Parathyroid adenoma (tissue), 2 donors: ENCODE results near the gene SATB1.
A peak's percentile ranks its signal among the peaks of the same experiment; 100 is the strongest.
"Not testable (repeated sequence)": the region's sequence is repeated elsewhere in the genome, so short reads cannot be mapped to it uniquely, and the experiment has no call there.

Experiments
- H2AFZ ChIP-seq: fragments of 300-600 bp; sonication (generic); one replicate; pipeline ENCODE4 v1.7.0; 2017; ENCODE audit warnings: antibody characterized with exemption, mild to moderate bottlenecking
- H3K27ac ChIP-seq: fragments of 300-600 bp; sonication (generic); one replicate; pipeline ENCODE4 v1.7.0; 2017
- H3K27me3 ChIP-seq: fragments of 300-600 bp; sonication (generic); one replicate; pipeline ENCODE4 v1.7.0; 2017; ENCODE audit warnings: low read length; ENCODE audit not compliant: control insufficient read depth, insufficient read depth
- H3K36me3 ChIP-seq: fragments of 300-600 bp; sonication (generic); one replicate; pipeline ENCODE4 v1.7.0; 2017; ENCODE audit warnings: low read length; ENCODE audit not compliant: control insufficient read depth, insufficient read depth
- H3K4me1 ChIP-seq: fragments of 300-600 bp; sonication (generic); one replicate; pipeline ENCODE4 v1.7.0; 2017; ENCODE audit warnings: control low read depth
- H3K4me2 ChIP-seq: fragments of 300-600 bp; sonication (generic); one replicate; pipeline ENCODE4 v1.7.0; 2017; ENCODE audit warnings: low read length
- H3K4me3 ChIP-seq: fragments of 300-600 bp; sonication (generic); one replicate; pipeline ENCODE4 v1.7.0; 2017; ENCODE audit warnings: low read depth, low read length
- H3K79me2 ChIP-seq: fragments of 300-600 bp; sonication (generic); one replicate; pipeline ENCODE4 v1.7.0; 2017; ENCODE audit warnings: control low read depth
- H3K9ac ChIP-seq: fragments of 300-600 bp; sonication (generic); one replicate; pipeline ENCODE4 v1.7.0; 2017; ENCODE audit warnings: mild to moderate bottlenecking
- H3K9me3 ChIP-seq: fragments of 300-600 bp; sonication (generic); one replicate; pipeline ENCODE4 v1.7.0; 2017; ENCODE audit warnings: low read length; ENCODE audit not compliant: control insufficient read depth
- CTCF ChIP-seq: fragments of 300-600 bp; sonication (generic); IDR thresholded peaks from one replicate; pipeline ENCODE4 v1.7.0; 2017; ENCODE audit warnings: antibody characterized with exemption, mild to moderate bottlenecking
- donor health status: primary hyperparathyroidism.

Gene SATB1

GRCh38 chr3:18424729-18425640 lies at the start of gene SATB1:
TSS of gene SATB1 (minus strand) at chr3:18425339. CDS start at chr3:18420967, 4,372 bp downstream.
- peak within 1 kb of the TSS; percentile 54 for H3K9ac ChIP-seq
- no peaks in the 10 kb centered on the region for H3K27me3 ChIP-seq
- H3K27ac ChIP-seq, result peak within 1 kb of the TSS; percentile 75
- H3K79me2 ChIP-seq, result peaks cover 4% of the 10 kb centered on the region
- H3K4me3 ChIP-seq, result peak within 1 kb of the TSS; percentile 82
- H2AFZ ChIP-seq, result peak within 1 kb of the TSS; percentile 92
- no peaks in the 10 kb centered on the region for H3K36me3 ChIP-seq
- H3K9me3 ChIP-seq, result no peaks in the 10 kb centered on the region
- peak within 1 kb of the TSS; percentile 91 for H3K4me2 ChIP-seq
- TF ChIP-seq CTCF, result no peak
- H3K4me1 ChIP-seq, result peaks cover 7% of the 10 kb centered on the region

DNA sequence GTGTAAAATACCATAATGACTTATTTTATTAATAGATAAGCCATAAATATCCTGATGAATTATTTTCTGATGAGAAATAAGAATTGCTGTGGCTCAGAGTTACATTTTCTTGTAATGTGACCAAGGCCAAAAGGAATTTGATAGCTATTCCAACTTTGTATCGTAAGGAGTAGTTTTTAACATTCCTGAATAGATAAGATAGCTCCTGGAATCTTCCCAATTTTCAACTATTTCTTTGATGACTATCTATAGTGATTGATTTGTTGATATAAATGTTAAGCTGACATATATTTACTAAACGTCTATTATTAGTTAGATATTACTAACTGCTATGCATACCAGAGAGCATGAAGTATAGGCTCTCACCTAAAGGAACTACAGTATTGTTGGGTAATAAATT lies 49.1 kb upstream of the SATB1 start:
- H3K79me2 ChIP-seq, result no peaks in the 10 kb centered on the region
- H3K4me3 ChIP-seq, result no peak overlapping the region
- H3K27ac ChIP-seq, result no peak overlapping the region
- no peaks in the 10 kb centered on the region for H3K9me3 ChIP-seq
- no peaks in the 10 kb centered on the region for H3K27me3 ChIP-seq
- H3K4me2 ChIP-seq, result no peak overlapping the region
- H3K36me3 ChIP-seq, result no peaks in the 10 kb centered on the region
- no peaks in the 10 kb centered on the region for H3K4me1 ChIP-seq
- no peak overlapping the region for H2AFZ ChIP-seq
- no peak overlapping the region for H3K9ac ChIP-seq
- TF ChIP-seq CTCF, result no peak

DNA sequence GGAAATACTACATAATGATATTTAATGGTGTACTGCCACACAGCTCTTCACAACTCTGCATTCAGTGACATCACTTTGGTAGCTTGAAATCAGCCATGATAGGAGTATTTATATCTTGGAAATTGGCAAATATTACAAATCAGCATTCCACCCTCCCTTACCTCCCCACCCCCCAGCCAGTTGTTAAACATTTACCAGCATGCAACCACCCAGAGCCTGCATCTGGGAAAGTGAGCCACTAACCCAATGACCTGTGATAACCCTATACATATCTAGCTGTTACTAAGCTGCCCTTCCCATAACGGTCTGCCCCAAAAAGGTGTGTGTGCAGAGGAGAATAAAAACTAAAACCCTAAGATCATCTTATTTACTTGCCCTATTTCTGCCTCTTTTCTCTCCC lies 44.6 kb upstream of the SATB1 start:
- Histone ChIP-seq H2AFZ (no peak overlapping the region), H3K9me3 (no peaks in the 10 kb centered on the region), H3K4me1 (no peaks in the 10 kb centered on the region), H3K4me2 (no peak overlapping the region), H3K79me2 (no peaks in the 10 kb centered on the region), H3K9ac (no peak overlapping the region), H3K4me3 (no peak overlapping the region), H3K27me3 (no peaks in the 10 kb centered on the region), H3K36me3 (no peaks in the 10 kb centered on the region), H3K27ac (no peak overlapping the region)
- TF ChIP-seq CTCF, result no peak

DNA sequence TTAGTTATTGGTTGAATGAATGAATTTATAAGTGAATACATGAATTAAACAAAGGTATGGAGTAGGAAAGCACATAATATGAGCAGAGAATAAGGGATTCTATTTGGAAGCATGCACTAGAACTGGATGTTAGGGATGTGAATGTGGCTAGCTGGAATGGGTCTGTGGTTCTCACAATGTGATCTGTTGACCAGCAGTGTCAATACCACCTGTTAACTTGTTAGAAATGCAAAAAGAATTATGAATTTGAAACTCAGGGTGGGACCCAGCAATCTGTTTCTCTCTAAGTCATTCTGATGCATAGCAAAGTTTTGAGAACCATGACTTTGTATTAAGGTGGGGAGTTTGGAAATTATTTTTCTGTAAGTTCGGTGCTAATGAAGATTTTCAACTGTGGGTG lies 41.0 kb upstream of the SATB1 start:
- TF ChIP-seq CTCF, result no peak
- Histone ChIP-seq H3K4me3 (no peak overlapping the region), H3K4me1 (no peaks in the 10 kb centered on the region), H3K27me3 (no peaks in the 10 kb centered on the region), H2AFZ (no peak overlapping the region), H3K9me3 (no peaks in the 10 kb centered on the region), H3K4me2 (no peak overlapping the region), H3K36me3 (no peaks in the 10 kb centered on the region), H3K79me2 (no peaks in the 10 kb centered on the region), H3K27ac (no peak overlapping the region), H3K9ac (no peak overlapping the region)

DNA sequence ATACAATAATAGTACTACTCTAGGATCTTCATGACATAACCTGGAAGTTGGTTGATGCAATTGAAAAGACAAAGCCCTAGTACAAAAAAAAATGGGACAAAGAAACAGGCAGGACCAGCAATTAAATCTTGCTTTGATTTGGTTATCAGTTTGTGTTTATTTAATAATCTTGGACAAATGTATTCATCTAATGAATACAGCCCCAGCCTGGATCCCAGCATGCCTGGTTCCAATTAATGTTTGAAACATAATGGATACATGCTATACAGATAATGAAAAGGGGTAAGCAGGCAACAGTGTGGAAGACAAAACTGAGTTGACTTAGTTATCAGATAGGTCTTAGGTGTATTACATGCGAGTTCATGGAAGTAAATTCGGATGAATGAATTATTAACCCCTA lies 29.6 kb upstream of the SATB1 start:
- no peaks in the 10 kb centered on the region for H3K4me1 ChIP-seq
- no peak overlapping the region for H2AFZ ChIP-seq
- no peaks in the 10 kb centered on the region for H3K27me3 ChIP-seq
- no peak for TF ChIP-seq CTCF
- H3K9me3 ChIP-seq, result no peaks in the 10 kb centered on the region
- H3K4me3 ChIP-seq, result no peak overlapping the region
- H3K4me2 ChIP-seq, result no peak overlapping the region
- no peaks in the 10 kb centered on the region for H3K36me3 ChIP-seq
- H3K27ac ChIP-seq, result no peak overlapping the region
- no peak overlapping the region for H3K9ac ChIP-seq
- H3K79me2 ChIP-seq, result no peaks in the 10 kb centered on the region

DNA sequence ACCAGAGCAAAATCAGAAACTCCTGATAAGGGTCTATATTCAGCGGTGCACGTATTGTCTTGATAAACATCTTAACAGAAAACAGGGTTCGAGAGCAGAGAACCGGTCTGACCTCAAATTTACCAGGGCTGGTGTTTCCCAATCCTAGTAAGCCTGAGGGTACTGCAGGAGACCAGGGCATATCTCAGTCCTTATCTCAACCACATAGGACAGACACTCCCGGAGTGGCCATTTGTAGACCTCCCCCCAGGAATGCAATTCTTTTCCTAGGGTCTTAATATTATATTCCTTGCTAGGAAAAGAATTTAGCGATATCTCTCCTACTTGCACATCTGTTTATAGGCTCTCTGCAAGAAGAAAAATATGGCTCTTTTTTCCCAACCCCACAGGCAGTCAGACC lies 24.5 kb upstream of the SATB1 start:
- H2AFZ ChIP-seq, H3K4me2 ChIP-seq, H3K36me3 ChIP-seq, H3K4me1 ChIP-seq, H3K27me3 ChIP-seq, H3K27ac ChIP-seq, H3K9me3 ChIP-seq, H3K9ac ChIP-seq, H3K79me2 ChIP-seq, H3K4me3 ChIP-seq: not testable (repeated sequence)
